ENCODE measurements around the gene PIWIL1. TPM values are rescaled to one million over a fixed set of nuclear protein-coding genes. Genes with fewer than 3 reads are reported as not detected.

PIWIL1 gene
- total RNA-seq, 1 experiment from 2014 or later = not detected

DNA sequence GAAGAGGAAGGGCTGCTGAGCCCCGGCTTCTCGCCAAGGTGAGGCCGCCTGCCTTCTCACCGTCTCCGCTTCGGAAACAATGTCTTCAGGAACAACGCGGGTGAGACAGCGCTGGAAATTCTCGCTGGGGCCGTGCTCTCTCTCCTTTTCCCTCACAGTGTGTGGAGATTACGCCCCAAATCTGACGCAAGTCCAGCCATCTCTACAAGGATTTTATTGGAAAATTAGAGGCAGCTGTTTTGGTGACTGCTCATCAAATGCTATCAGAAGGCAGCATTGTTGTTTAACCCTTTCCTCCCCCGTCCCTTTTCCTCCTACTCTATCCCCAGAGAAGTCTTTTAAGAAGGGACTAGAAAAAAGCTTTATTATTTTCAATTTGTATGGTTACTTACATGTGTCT, 53.5 kb downstream of the PIWIL1 start:
- CTCF ChIA-PET = no interaction called here
- POLR2A ChIA-PET (ENCODE audit: unreplicated experiment) = no interaction called here

DNA sequence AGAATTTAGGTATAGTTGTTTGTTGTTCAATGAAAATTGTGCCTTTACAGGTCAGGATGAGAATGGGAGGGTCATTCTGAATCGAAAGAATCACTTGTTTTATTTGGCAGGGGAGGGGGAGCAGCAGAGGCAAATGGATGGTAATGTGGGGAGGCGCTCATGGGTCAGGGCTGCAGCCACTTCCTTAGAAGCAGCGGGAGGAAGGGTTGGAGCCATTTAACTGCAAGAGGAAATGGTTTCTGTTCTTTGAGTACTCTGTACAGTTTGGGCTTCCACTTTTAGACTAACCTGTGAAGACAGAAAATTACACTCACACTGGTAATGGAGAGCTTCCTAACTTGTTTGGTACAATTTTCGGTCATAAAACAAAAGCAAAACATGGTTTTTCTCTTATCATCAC, 57.2 kb downstream of the PIWIL1 start:
- H3K27ac ChIP-seq = no peak overlapping the region
- H3K79me2 ChIP-seq (ENCODE audit: low read depth) = no peaks in the 10 kb centered on the region
- H3K27me3 ChIP-seq (ENCODE audit: insufficient read depth, low read depth) = peaks cover 22% of the 10 kb centered on the region
- H3K4me3 ChIP-seq = no peak overlapping the region
- no peaks in the 10 kb centered on the region for H4K20me1 ChIP-seq (ENCODE audit: insufficient read depth)
- H3F3A ChIP-seq (ENCODE audit: insufficient read depth, low read depth) = no peaks in the 10 kb centered on the region
- TF ChIP-seq, protein P1, sequence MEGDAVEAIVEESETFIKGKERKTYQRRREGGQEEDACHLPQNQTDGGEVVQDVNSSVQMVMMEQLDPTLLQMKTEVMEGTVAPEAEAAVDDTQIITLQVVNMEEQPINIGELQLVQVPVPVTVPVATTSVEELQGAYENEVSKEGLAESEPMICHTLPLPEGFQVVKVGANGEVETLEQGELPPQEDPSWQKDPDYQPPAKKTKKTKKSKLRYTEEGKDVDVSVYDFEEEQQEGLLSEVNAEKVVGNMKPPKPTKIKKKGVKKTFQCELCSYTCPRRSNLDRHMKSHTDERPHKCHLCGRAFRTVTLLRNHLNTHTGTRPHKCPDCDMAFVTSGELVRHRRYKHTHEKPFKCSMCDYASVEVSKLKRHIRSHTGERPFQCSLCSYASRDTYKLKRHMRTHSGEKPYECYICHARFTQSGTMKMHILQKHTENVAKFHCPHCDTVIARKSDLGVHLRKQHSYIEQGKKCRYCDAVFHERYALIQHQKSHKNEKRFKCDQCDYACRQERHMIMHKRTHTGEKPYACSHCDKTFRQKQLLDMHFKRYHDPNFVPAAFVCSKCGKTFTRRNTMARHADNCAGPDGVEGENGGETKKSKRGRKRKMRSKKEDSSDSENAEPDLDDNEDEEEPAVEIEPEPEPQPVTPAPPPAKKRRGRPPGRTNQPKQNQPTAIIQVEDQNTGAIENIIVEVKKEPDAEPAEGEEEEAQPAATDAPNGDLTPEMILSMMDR (conservative IDR thresholded peaks at IDR 0.05) = no peak
- TF ChIP-seq EZH2 (IDR thresholded peaks at IDR 0.05; ENCODE audit: low read depth) = no peak
- ChIA-PET CTCF (no interaction called here), POLR2A (ENCODE audit: unreplicated experiment) (no interaction called here)
- H3K4me2 ChIP-seq = no peak overlapping the region
- no peak for DNase-seq
- BruUV-seq (replicated peaks) = no TSS peak
- no peaks in the 10 kb centered on the region for H3K9me3 ChIP-seq (ENCODE audit: insufficient read depth, low read depth)
- intact Hi-C loops (cut with micrococcal nuclease; ENCODE audit: unreplicated experiment) = no loop called here
- no peaks in the 10 kb centered on the region for H3K9me2 ChIP-seq (ENCODE audit: insufficient read depth)
- no peak overlapping the region for H2AFZ ChIP-seq
- H3K36me3 ChIP-seq (ENCODE audit: low read depth) = no peaks in the 10 kb centered on the region
- no peaks in the 10 kb centered on the region for H3K4me1 ChIP-seq (replicated peaks; ENCODE audit: insufficient read depth)

More for the DNA sequence above, 53.5 kb downstream of the PIWIL1 start:
- H3K4me3 ChIP-seq = no peak overlapping the region
- no peaks in the 10 kb centered on the region for H3K79me2 ChIP-seq (ENCODE audit: low read depth)
- H3K27ac ChIP-seq = no peak overlapping the region
- no peaks in the 10 kb centered on the region for H3K9me2 ChIP-seq (ENCODE audit: insufficient read depth)
- H3K4me1 ChIP-seq (replicated peaks; ENCODE audit: insufficient read depth) = no peaks in the 10 kb centered on the region
- no peak overlapping the region for H3K4me2 ChIP-seq
- no peak for DNase-seq
- intact Hi-C loops (cut with micrococcal nuclease; ENCODE audit: unreplicated experiment) = no loop called here
- TF ChIP-seq EZH2 (IDR thresholded peaks at IDR 0.05; ENCODE audit: low read depth) = no peak
- TF ChIP-seq, protein P1 (conservative IDR thresholded peaks at IDR 0.05) = no peak
- no TSS peak for BruUV-seq (replicated peaks)
- peaks cover 7% of the 10 kb centered on the region for H3K27me3 ChIP-seq (ENCODE audit: insufficient read depth, low read depth)
- no peaks in the 10 kb centered on the region for H3K36me3 ChIP-seq (ENCODE audit: low read depth)
- H3F3A ChIP-seq (ENCODE audit: insufficient read depth, low read depth) = no peaks in the 10 kb centered on the region
- H3K9me3 ChIP-seq (ENCODE audit: insufficient read depth, low read depth) = no peaks in the 10 kb centered on the region
- no peak overlapping the region for H2AFZ ChIP-seq
- H4K20me1 ChIP-seq (ENCODE audit: insufficient read depth) = no peaks in the 10 kb centered on the region

DNA sequence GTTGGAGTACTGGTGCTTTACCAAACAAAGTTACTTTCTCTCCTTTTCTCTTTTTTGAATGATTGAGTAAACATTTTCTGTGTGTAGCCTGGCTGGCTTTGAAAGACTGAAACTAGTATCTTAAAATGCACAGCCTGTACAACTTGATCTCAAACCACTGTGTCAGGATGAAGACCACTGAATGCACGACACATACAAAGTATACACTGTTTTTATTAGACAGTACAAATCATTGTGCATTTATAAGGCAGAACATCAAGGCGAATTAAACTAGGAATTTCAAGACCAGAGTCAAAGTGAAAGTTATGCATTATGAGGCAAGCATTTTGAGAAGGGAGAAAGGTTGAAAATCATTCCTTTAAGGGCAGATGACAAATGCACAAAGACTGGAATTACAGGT, 59.0 kb downstream of the PIWIL1 start:
- Histone ChIP-seq H3K4me1 (replicated peaks; ENCODE audit: insufficient read depth) (no peaks in the 10 kb centered on the region), H2AFZ (no peak overlapping the region), H3F3A (ENCODE audit: insufficient read depth, low read depth) (no peaks in the 10 kb centered on the region), H4K20me1 (ENCODE audit: insufficient read depth) (no peaks in the 10 kb centered on the region), H3K36me3 (ENCODE audit: low read depth) (no peaks in the 10 kb centered on the region), H3K4me2 (no peak overlapping the region), H3K79me2 (ENCODE audit: low read depth) (no peaks in the 10 kb centered on the region), H3K4me3 (no peak overlapping the region), H3K9me2 (ENCODE audit: insufficient read depth) (no peaks in the 10 kb centered on the region), H3K27me3 (ENCODE audit: insufficient read depth, low read depth) (peaks cover 35% of the 10 kb centered on the region), H3K9me3 (ENCODE audit: insufficient read depth, low read depth) (no peaks in the 10 kb centered on the region), H3K27ac (no peak overlapping the region)
- CTCF ChIA-PET = no interaction called here
- no peak for DNase-seq
- intact Hi-C loops (cut with micrococcal nuclease; ENCODE audit: unreplicated experiment) = no loop called here
- no peak for TF ChIP-seq EZH2 (IDR thresholded peaks at IDR 0.05; ENCODE audit: low read depth)
- TF ChIP-seq, protein P1 (conservative IDR thresholded peaks at IDR 0.05) = no peak
- POLR2A ChIA-PET (ENCODE audit: unreplicated experiment) = no interaction called here
- no TSS peak for BruUV-seq (replicated peaks)
